ENCODE data around the gene CDON.

GRCh38 chr11:125923012-125923579 lies 139.6 kb downstream of the CDON start:
- TF ChIP-seq CTCF (IDR thresholded peaks at IDR 0.05) (peak; percentile 88), ZFX (IDR thresholded peaks at IDR 0.05; ENCODE audit: borderline replicate concordance) (no peak)

Measured in 22Rv1 (cell line).